Liver (tissue), 9 donors: Measurements from ENCODE around the gene TBC1D20. TPM values are rescaled to one million over a fixed set of nuclear protein-coding genes. Genes with fewer than 3 reads are reported as not detected.
"Not testable (repeated sequence)": the region's sequence is repeated elsewhere in the genome, so short reads cannot be mapped to it uniquely, and the experiment has no call there.

Experiments
- DNase-seq: peaks from one replicate; pipeline ENCODE4 v3.0.0-alpha.2; 2017; ENCODE audit warnings: low spot score
- H3K27ac ChIP-seq, 2 donors: one replicate each; pipeline ENCODE4 v1.7.0; 2013; ENCODE audit warnings: inconsistent platforms in 2 of 2, low read length in 2 of 2, control low read depth in 1 of 2, low read depth in 1 of 2, mild to moderate bottlenecking in 1 of 2
- H3K27me3 ChIP-seq, 4 donors: one replicate each; pipeline versions ENCODE4 v1.6.1 to v1.7.0; 2013; ENCODE audit warnings: low read length in 3 of 4, inconsistent platforms in 1 of 4, mild to moderate bottlenecking in 1 of 4, moderate library complexity in 1 of 4; ENCODE audit not compliant: control insufficient read depth in 4 of 4, insufficient read depth in 4 of 4
- H3K36me3 ChIP-seq, 4 donors: one replicate each; pipeline versions ENCODE4 v1.6.1 to v1.7.0; 2013; ENCODE audit warnings: low read length in 3 of 4, mild to moderate bottlenecking in 3 of 4, low read depth in 1 of 4, moderate library complexity in 1 of 4; ENCODE audit not compliant: control insufficient read depth in 4 of 4, insufficient read depth in 3 of 4
- H3K4me1 ChIP-seq, 4 donors: one replicate each; pipeline versions ENCODE4 v1.6.1 to v1.7.0; 2013; ENCODE audit warnings: low read length in 3 of 4, mild to moderate bottlenecking in 3 of 4, moderate library complexity in 1 of 4; ENCODE audit not compliant: control insufficient read depth in 4 of 4, insufficient read depth in 4 of 4
- H3K4me3 ChIP-seq, 3 donors: one replicate each; pipeline versions ENCODE4 v1.6.1 to v1.7.0; 2013; ENCODE audit warnings: low read length in 3 of 3, control low read depth in 1 of 3, low read depth in 1 of 3, mild to moderate bottlenecking in 1 of 3
- H3K9ac ChIP-seq, 2 donors: one replicate each; pipeline ENCODE4 v1.7.0; 2013; ENCODE audit warnings: low read length in 2 of 2, mild to moderate bottlenecking in 2 of 2, moderate library complexity in 2 of 2, control low read depth in 1 of 2, low read depth in 1 of 2
- H3K9me3 ChIP-seq, 4 donors: one replicate each; pipeline versions ENCODE4 v1.6.1 to v1.7.0; 2013; ENCODE audit warnings: low read length in 3 of 4; ENCODE audit not compliant: control insufficient read depth in 4 of 4
- ATF3 ChIP-seq: IDR thresholded peaks from 2 replicates; pipeline ENCODE4 v1.6.1; 2016; ENCODE audit warnings: antibody characterized with exemption
- CTCF ChIP-seq: fragments of 150-350 bp; IDR thresholded peaks from 2 replicates; pipeline ENCODE4 v1.5.1; 2017; ENCODE audit warnings: improper control_type of control experiment, low read depth, low read length; ENCODE audit not compliant: missing input control
- EGR1 ChIP-seq, 2 donors: IDR thresholded peaks; 2 replicates each; pipeline ENCODE4 v1.6.1; 2016 to 2018; ENCODE audit warnings: antibody characterized with exemption in 2 of 2, low read depth in 2 of 2
- HNF4A ChIP-seq, 2 donors: conservative IDR thresholded peaks; 2 replicates each; pipeline ENCODE4 v1.6.1; 2016; ENCODE audit warnings: antibody characterized with exemption in 2 of 2, mild to moderate bottlenecking in 2 of 2
- HNF4G ChIP-seq: IDR thresholded peaks from 2 replicates; pipeline ENCODE4 v1.6.1; 2016; ENCODE audit warnings: antibody characterized with exemption
- JUND ChIP-seq, 2 donors: IDR thresholded peaks; 2 replicates each; pipeline ENCODE4 v1.6.1; 2016; ENCODE audit warnings: antibody characterized with exemption in 2 of 2
- MAX ChIP-seq: IDR thresholded peaks from 2 replicates; pipeline ENCODE4 v1.6.1; 2016; ENCODE audit warnings: antibody characterized with exemption
- NR2F2 ChIP-seq: IDR thresholded peaks from 2 replicates; pipeline ENCODE4 v1.6.1; 2016; ENCODE audit warnings: antibody characterized with exemption
- RAD21 ChIP-seq, 2 donors: IDR thresholded peaks; 2 replicates each; pipeline ENCODE4 v1.6.1; 2016; ENCODE audit warnings: antibody characterized with exemption in 2 of 2, mild to moderate bottlenecking in 2 of 2
- REST ChIP-seq: IDR thresholded peaks from 2 replicates; pipeline ENCODE4 v1.6.1; 2016; ENCODE audit warnings: antibody characterized with exemption, mild to moderate bottlenecking
- RXRA ChIP-seq, 2 donors: IDR thresholded peaks; 2 replicates each; pipeline ENCODE4 v1.6.1; 2017 to 2018; ENCODE audit warnings: antibody characterized with exemption in 2 of 2, mild to moderate bottlenecking in 1 of 2
- SP1 ChIP-seq: IDR thresholded peaks from 2 replicates; pipeline ENCODE4 v1.6.1; 2018; ENCODE audit warnings: antibody characterized with exemption, mild to moderate bottlenecking
- TAF1 ChIP-seq: conservative IDR thresholded peaks from 2 replicates; pipeline ENCODE4 v1.6.1; 2016; ENCODE audit warnings: antibody characterized with exemption, mild to moderate bottlenecking
- ZBTB33 ChIP-seq: IDR thresholded peaks from 2 replicates; pipeline ENCODE4 v1.6.1; 2016; ENCODE audit warnings: antibody characterized with exemption
- WGBS: extraction: QIAGEN DNeasy Blood & Tissue Kit; methylation state at CpG from one replicate; pipeline ENCODE4 v1.1.7; 2013; 5-methylcytosine and 5-hydroxymethylcytosine counted together
- polyA plus RNA-seq, 2 donors: library from polyadenylated mRNA; stranded (reverse) in 1 of 2; unstranded in 1 of 2; fragments of 200-250 nt in 1 of 2; fragments of >200 nt in 1 of 2; fragmentation: Nextera tagmentation in 1 of 2; extraction: Ambion mirVana in 1 of 2; gene quantifications; one replicate each; pipeline versions ENCODE4 v1.2.1 to v1.2.3, GENCODE V29; 2013 to 2015
- total RNA-seq, 2 donors: library from RNA; depleted of rRNA; stranded (reverse); fragments of >200 nt; gene quantifications; one replicate each; pipeline ENCODE4 v1.2.3, GENCODE V29; 2014
- donor health status: healthy.
- donor health status: healthy.
- donor health status: healthy.
- donor health status: healthy.
- donor health status: healthy.

The TBC1D20 gene
- total and polyA plus RNA-seq, 4 donors: 8.7 to 18.9 (median 11.9) TPM

GRCh38 chr20:508364-508787, 46.0 kb upstream of the TBC1D20 start:
- TF ChIP-seq MAX (peak; percentile 18), RXRA (IDR thresholded peaks at IDR 0.05) (peak; percentile 51 to 66), HNF4A (conservative IDR thresholded peaks at IDR 0.05) (peak in 1 of 2 donors; percentile 30), SP1 (peak; percentile 46), RAD21 (IDR thresholded peaks at IDR 0.05) (peak in 1 of 2 donors; percentile 19)

GRCh38 chr20:507761-508332, 45.5 kb upstream of the TBC1D20 start:
- H3K4me3 ChIP-seq: no peak overlapping the region
- no peak overlapping the region for H3K9ac ChIP-seq
- H3K9me3 ChIP-seq: no peaks in the 10 kb centered on the region
- peaks cover 12 to 34% (median 29%) of the 10 kb centered on the region in 4 donors for H3K4me1 ChIP-seq
- H3K27ac ChIP-seq: no peak overlapping the region
- peaks cover 3 to 24% (median 11%) of the 10 kb centered on the region in 4 donors for H3K36me3 ChIP-seq
- TF ChIP-seq JUND (IDR thresholded peaks at IDR 0.05): no peak
- no peak for TF ChIP-seq NR2F2
- TF ChIP-seq ZBTB33: no peak
- no peak for TF ChIP-seq EGR1 (IDR thresholded peaks at IDR 0.05; ENCODE audit: low read depth in 2 of 2)
- no peak for TF ChIP-seq CTCF
- TF ChIP-seq TAF1: no peak
- TF ChIP-seq REST: no peak
- TF ChIP-seq MAX: no peak
- no peak for TF ChIP-seq ATF3
- TF ChIP-seq RXRA (IDR thresholded peaks at IDR 0.05): no peak
- no peak for TF ChIP-seq RAD21 (IDR thresholded peaks at IDR 0.05)
- TF ChIP-seq HNF4A (conservative IDR thresholded peaks at IDR 0.05): no peak
- no peak for TF ChIP-seq HNF4G
- 90% methylated on average over 7 of the region's 7 CpGs for WGBS
- no peak for DNase-seq
- H3K27me3 ChIP-seq: no peaks in the 10 kb centered on the region

More at GRCh38 chr20:508364-508787, 46.0 kb upstream of the TBC1D20 start:
- H3K4me1 ChIP-seq: peaks cover 12 to 34% (median 29%) of the 10 kb centered on the region in 4 donors
- H3K9ac ChIP-seq, H3K27ac ChIP-seq, H3K4me3 ChIP-seq, H3K27me3 ChIP-seq, H3K9me3 ChIP-seq, DNase-seq: not testable (repeated sequence)
- H3K36me3 ChIP-seq: peaks cover under 1 to 19% (median 5%) of the 10 kb centered on the region in 4 donors
- 25% methylated on average over 6 of the region's 6 CpGs for WGBS
